Transverse colon (tissue), 3 donors: ENCODE results near the gene C2orf68.

Experiments
- POLR2A ChIP-seq: fragments of 450-650 bp; IDR thresholded peaks from one replicate; pipeline ENCODE4 v1.6.1; 2016; ENCODE audit warnings: antibody characterized with exemption, mild to moderate bottlenecking, moderate library complexity
- TF ChIP-seq, protein P1 (sequence below), 5 experiments: fragments of 200-600 bp in 3 of 5; fragments of 450-650 bp in 2 of 5; sonication (generic) in 3 of 5; IDR thresholded peaks; 1 replicate in 2 of 5; 2 replicates in 3 of 5; pipeline ENCODE4 v1.5.1; 2016 to 2017; ENCODE audit warnings: antibody characterized with exemption in 5 of 5, inconsistent platforms in 3 of 5, mild to moderate bottlenecking in 2 of 5, moderate library complexity in 1 of 5

DNA sequence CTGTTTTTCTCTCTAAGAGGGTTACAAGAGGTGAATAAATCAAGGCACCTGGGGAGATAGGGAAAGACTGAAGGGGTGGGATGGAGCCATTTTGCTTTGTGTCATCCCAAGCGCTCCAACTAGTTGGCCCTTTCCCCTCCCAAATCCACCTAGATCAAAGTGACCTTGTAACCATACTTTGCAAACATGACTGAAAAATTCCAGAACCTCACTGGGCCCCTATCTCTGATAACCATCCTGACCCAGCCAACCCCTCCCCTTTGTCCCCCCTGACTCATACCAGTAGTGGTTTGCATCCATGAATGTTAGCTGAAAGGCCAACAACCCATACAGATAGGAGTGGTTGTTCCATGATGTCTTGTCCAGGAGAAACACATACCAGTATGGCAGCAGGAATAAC lies 53.7 kb downstream of the C2orf68 start:
- TF ChIP-seq, protein P1, sequence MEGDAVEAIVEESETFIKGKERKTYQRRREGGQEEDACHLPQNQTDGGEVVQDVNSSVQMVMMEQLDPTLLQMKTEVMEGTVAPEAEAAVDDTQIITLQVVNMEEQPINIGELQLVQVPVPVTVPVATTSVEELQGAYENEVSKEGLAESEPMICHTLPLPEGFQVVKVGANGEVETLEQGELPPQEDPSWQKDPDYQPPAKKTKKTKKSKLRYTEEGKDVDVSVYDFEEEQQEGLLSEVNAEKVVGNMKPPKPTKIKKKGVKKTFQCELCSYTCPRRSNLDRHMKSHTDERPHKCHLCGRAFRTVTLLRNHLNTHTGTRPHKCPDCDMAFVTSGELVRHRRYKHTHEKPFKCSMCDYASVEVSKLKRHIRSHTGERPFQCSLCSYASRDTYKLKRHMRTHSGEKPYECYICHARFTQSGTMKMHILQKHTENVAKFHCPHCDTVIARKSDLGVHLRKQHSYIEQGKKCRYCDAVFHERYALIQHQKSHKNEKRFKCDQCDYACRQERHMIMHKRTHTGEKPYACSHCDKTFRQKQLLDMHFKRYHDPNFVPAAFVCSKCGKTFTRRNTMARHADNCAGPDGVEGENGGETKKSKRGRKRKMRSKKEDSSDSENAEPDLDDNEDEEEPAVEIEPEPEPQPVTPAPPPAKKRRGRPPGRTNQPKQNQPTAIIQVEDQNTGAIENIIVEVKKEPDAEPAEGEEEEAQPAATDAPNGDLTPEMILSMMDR (IDR thresholded peaks at IDR 0.05), result no peak
- TF ChIP-seq POLR2A, result no peak
